Transverse colon (tissue), 4 donors: ENCODE measurements around the gene LIMCH1. TPM values are rescaled to one million over a fixed set of nuclear protein-coding genes. Genes with fewer than 3 reads are reported as not detected.

Source experiments
- DNase-seq: peaks from one replicate; pipeline ENCODE4 v3.0.0-alpha.2; 2019
- H3K27ac ChIP-seq, 4 donors: fragments of 200-600 bp; sonication (generic); 2 replicates each; pipeline ENCODE4 v1.5.1; 2016 to 2018; ENCODE audit warnings: inconsistent platforms in 4 of 4
- H3K27me3 ChIP-seq: fragments of 200-600 bp; sonication (generic); 2 replicates; pipeline ENCODE4 v1.5.1; 2017; ENCODE audit warnings: inconsistent platforms
- H3K36me3 ChIP-seq, 4 donors: fragments of 200-600 bp; sonication (generic); 2 replicates each; pipeline ENCODE4 v1.5.1; 2017 to 2019; ENCODE audit warnings: inconsistent platforms in 4 of 4
- H3K4me1 ChIP-seq, 4 donors: fragments of 200-600 bp; sonication (generic); 2 replicates each; pipeline ENCODE4 v1.5.1; 2017 to 2020; ENCODE audit warnings: inconsistent platforms in 4 of 4
- H3K4me3 ChIP-seq, 4 donors: fragments of 200-600 bp; sonication (generic); 1 replicate in 1 of 4; 2 replicates in 3 of 4; pipeline versions ENCODE4 v1.5.1 to v1.6.1; 2017 to 2019; ENCODE audit warnings: inconsistent platforms in 4 of 4
- H3K9me3 ChIP-seq, 2 donors: fragments of 200-600 bp; sonication (generic); 2 replicates each; pipeline ENCODE4 v1.5.1; 2017 to 2019; ENCODE audit warnings: inconsistent platforms in 2 of 2
- EP300 ChIP-seq: sonication (generic); formaldehyde crosslinking; IDR thresholded peaks from one replicate; pipeline ENCODE4 v1.6.1; 2017; ENCODE audit warnings: antibody characterized with exemption, low read depth
- POLR2A ChIP-seq: fragments of 450-650 bp; IDR thresholded peaks from one replicate; pipeline ENCODE4 v1.6.1; 2016; ENCODE audit warnings: antibody characterized with exemption, mild to moderate bottlenecking, moderate library complexity
- POLR2AphosphoS5 ChIP-seq, 3 donors: sonication (generic); formaldehyde crosslinking; IDR thresholded peaks; one replicate each; pipeline ENCODE4 v1.6.1; 2016; ENCODE audit warnings: antibody characterized with exemption in 3 of 3
- WGBS, 2 donors: methylation state at CpG; one replicate each; pipeline ENCODE4 v1.1.5; 2018; ENCODE audit warnings: low coverage in 1 of 2; 5-methylcytosine and 5-hydroxymethylcytosine counted together
- in situ Hi-C, 4 donors: fragments of 200-750 bp; cut with MboI; loops; one replicate each; pipeline versions ENCODE4 v1.15.0 to v1.15.1; 2017; ENCODE audit warnings: low sequenced_read_pairs in 3 of 4, low pct_ligation_motif_present in 1 of 4, low pct_unique_long_range_greater_than_20kb in 1 of 4
- intact Hi-C: fragments of 100-400 bp; cut with DNase I; formaldehyde crosslinking; loops from one replicate; pipeline ENCODE4 v1.15.1; 2023; ENCODE audit warnings: low total_unique reads
- total RNA-seq, 4 donors: library from RNA; depleted of rRNA; stranded (reverse); fragments of >200 nt; gene quantifications; one replicate each; pipeline ENCODE4 v1.1.0, GENCODE V29; 2016
- TF ChIP-seq, protein P1 (sequence below), 5 experiments: fragments of 200-600 bp in 3 of 5; fragments of 450-650 bp in 2 of 5; sonication (generic) in 3 of 5; IDR thresholded peaks; 1 replicate in 2 of 5; 2 replicates in 3 of 5; pipeline ENCODE4 v1.5.1; 2016 to 2017; ENCODE audit warnings: antibody characterized with exemption in 5 of 5, inconsistent platforms in 3 of 5, mild to moderate bottlenecking in 2 of 5, moderate library complexity in 1 of 5

Gene LIMCH1
- total RNA-seq, 4 donors from 2014 or later: 5.5 to 18.5 (median 9.7) TPM

- intact Hi-C loops: no loop called here
- H3K36me3 ChIP-seq: no peaks in the 10 kb centered on the region
- no peak for DNase-seq
- no peak overlapping the region for H3K27ac ChIP-seq
- no peak overlapping the region for H3K4me3 ChIP-seq
- in situ Hi-C loops: loop anchor here in 1 of 4 donors (25.0 kb wide), 1 partner anchor 692 kb away; no protein-coding TSS in a partner anchor
- TF ChIP-seq POLR2A: no peak
- TF ChIP-seq, protein P1, sequence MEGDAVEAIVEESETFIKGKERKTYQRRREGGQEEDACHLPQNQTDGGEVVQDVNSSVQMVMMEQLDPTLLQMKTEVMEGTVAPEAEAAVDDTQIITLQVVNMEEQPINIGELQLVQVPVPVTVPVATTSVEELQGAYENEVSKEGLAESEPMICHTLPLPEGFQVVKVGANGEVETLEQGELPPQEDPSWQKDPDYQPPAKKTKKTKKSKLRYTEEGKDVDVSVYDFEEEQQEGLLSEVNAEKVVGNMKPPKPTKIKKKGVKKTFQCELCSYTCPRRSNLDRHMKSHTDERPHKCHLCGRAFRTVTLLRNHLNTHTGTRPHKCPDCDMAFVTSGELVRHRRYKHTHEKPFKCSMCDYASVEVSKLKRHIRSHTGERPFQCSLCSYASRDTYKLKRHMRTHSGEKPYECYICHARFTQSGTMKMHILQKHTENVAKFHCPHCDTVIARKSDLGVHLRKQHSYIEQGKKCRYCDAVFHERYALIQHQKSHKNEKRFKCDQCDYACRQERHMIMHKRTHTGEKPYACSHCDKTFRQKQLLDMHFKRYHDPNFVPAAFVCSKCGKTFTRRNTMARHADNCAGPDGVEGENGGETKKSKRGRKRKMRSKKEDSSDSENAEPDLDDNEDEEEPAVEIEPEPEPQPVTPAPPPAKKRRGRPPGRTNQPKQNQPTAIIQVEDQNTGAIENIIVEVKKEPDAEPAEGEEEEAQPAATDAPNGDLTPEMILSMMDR (IDR thresholded peaks at IDR 0.05): no peak
- no peak for TF ChIP-seq POLR2AphosphoS5 (IDR thresholded peaks at IDR 0.05)
- TF ChIP-seq EP300: no peak
- no peaks in the 10 kb centered on the region for H3K4me1 ChIP-seq
- H3K27me3 ChIP-seq: no peaks in the 10 kb centered on the region
- WGBS, 2 donors: 78 to 94% methylated on average over 2 of the region's 2 CpGs
- H3K9me3 ChIP-seq: no peaks in the 10 kb centered on the region
These were observed 91.0 kb downstream of the LIMCH1 start for GRCh38 chr4:41628936-41629335.

GRCh38 chr4:41631523-41631922 is 93.6 kb downstream of the LIMCH1 start:
- no peak overlapping the region for H3K27ac ChIP-seq
- TF ChIP-seq EP300 (no peak), POLR2A (no peak), POLR2AphosphoS5 (IDR thresholded peaks at IDR 0.05) (no peak)
- TF ChIP-seq, protein P1 (IDR thresholded peaks at IDR 0.05): no peak
- intact Hi-C loops (no loop called here), in situ Hi-C loops (loop anchor here in 1 of 4 donors (25.0 kb wide), 1 partner anchor 694 kb away; no protein-coding TSS in a partner anchor)
- no peaks in the 10 kb centered on the region for H3K36me3 ChIP-seq
- H3K4me1 ChIP-seq: no peaks in the 10 kb centered on the region
- H3K9me3 ChIP-seq: no peaks in the 10 kb centered on the region
- no peaks in the 10 kb centered on the region for H3K27me3 ChIP-seq
- no peak overlapping the region for H3K4me3 ChIP-seq
- 89 to 92% methylated on average over 3 of the region's 3 CpGs for WGBS, 2 donors
- no peak for DNase-seq

DNA sequence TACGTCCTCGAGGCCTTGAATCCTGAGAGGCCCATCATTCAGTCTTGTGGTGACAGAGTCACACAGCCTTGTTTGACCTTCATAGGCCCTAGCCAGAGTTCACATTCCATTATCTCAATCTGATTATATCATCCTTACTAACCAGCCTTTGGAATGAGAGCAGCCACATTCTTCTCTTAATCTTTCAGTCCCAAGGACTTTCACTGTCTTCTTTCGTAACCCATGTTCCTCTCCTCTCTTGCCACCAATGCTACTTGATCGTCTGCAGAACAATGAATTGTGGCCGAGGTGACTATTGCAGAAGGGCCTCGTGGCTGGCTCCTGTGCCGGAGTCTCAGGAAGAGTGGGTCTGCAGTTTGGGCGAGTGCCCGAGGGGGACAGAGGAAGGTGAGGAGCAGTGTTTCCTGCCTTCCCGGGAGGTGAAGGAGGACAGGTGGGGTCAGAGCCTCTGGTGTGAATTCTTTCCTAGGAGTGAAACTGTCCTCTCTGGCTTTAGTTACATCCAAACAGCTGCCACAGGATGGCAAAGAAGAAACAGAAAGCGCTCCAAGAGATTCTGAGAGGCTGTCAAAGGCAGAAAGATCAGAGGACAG is 94.6 kb downstream of the LIMCH1 start:
- DNase-seq: no peak
- intact Hi-C loops (no loop called here), in situ Hi-C loops (loop anchor here in 1 of 4 donors (25.0 kb wide), 1 partner anchor 695 kb away; no protein-coding TSS in a partner anchor)
- no peak overlapping the region for H3K4me3 ChIP-seq
- TF ChIP-seq EP300 (no peak), POLR2A (no peak), POLR2AphosphoS5 (IDR thresholded peaks at IDR 0.05) (no peak)
- TF ChIP-seq, protein P1 (IDR thresholded peaks at IDR 0.05): no peak
- no peaks in the 10 kb centered on the region for H3K9me3 ChIP-seq
- no peak overlapping the region for H3K27ac ChIP-seq
- no peaks in the 10 kb centered on the region for H3K27me3 ChIP-seq
- H3K36me3 ChIP-seq: no peaks in the 10 kb centered on the region
- H3K4me1 ChIP-seq: no peaks in the 10 kb centered on the region
- WGBS, 2 donors: 79 to 83% methylated on average over 6 to 11 of the region's 11 CpGs

- H3K4me3 ChIP-seq: no peak overlapping the region
- H3K9me3 ChIP-seq: no peaks in the 10 kb centered on the region
- H3K27me3 ChIP-seq: no peaks in the 10 kb centered on the region
- TF ChIP-seq EP300: no peak
- TF ChIP-seq POLR2A: no peak
- no peak for TF ChIP-seq POLR2AphosphoS5 (IDR thresholded peaks at IDR 0.05)
- TF ChIP-seq, protein P1 (IDR thresholded peaks at IDR 0.05): no peak
- H3K36me3 ChIP-seq: no peaks in the 10 kb centered on the region
- H3K4me1 ChIP-seq: no peaks in the 10 kb centered on the region
- H3K27ac ChIP-seq: no peak overlapping the region
- in situ Hi-C loops (loop anchor here in 1 of 4 donors (25.0 kb wide), 1 partner anchor 696 kb away; no protein-coding TSS in a partner anchor), intact Hi-C loops (no loop called here)
- no peak for DNase-seq
- WGBS, 2 donors: 86 to 100% methylated on average over 2 to 4 of the region's 4 CpGs
These were observed 95.4 kb downstream of the LIMCH1 start for GRCh38 chr4:41633321-41633720.
